ENCODE data around the gene TCEANC2.
"Not testable (repeated sequence)": the region's sequence is repeated elsewhere in the genome, so short reads cannot be mapped to it uniquely, and the experiment has no call there.

TCEANC2 gene
- 15.9 to 49.5 (median 31.3) reads per million in 4 donors for total RNA-seq

- DNase-seq: peak; percentile 93 to 99 (median 97)
Observed at GRCh38 chr1:54052934-54053744, at the start of gene TCEANC2, which contains the start of gene TMEM59. TCEANC2 (plus strand) TSS chr1:54053608; CDS start chr1:54054423, 815 bp downstream. TMEM59 (minus strand) TSS chr1:54053204; CDS start chr1:54053188, 16 bp downstream.

- DNase-seq: not testable (repeated sequence)
Observed at GRCh38 chr1:54003750-54004480, 49.5 kb upstream of the TCEANC2 start.

GRCh38 chr1:54004481-54005049, 48.8 kb upstream of the TCEANC2 start:
- DNase-seq: no peak

GRCh38 chr1:54006508-54006907, 46.9 kb upstream of the TCEANC2 start:
- no peak for DNase-seq

GRCh38 chr1:54007613-54008012, 45.8 kb upstream of the TCEANC2 start:
- no peak for DNase-seq

- DNase-seq: no peak
Observed at GRCh38 chr1:54008876-54009275, 44.5 kb upstream of the TCEANC2 start.

- no peak for DNase-seq
Observed at GRCh38 chr1:54009406-54009805, 44.0 kb upstream of the TCEANC2 start.

GRCh38 chr1:54010415-54011117, 42.8 kb upstream of the TCEANC2 start:
- no peak for DNase-seq

GRCh38 chr1:54011316-54012007, 41.9 kb upstream of the TCEANC2 start:
- DNase-seq: no peak

GRCh38 chr1:54012008-54012325, 41.4 kb upstream of the TCEANC2 start:
- no peak for DNase-seq

- no peak for DNase-seq
Observed at GRCh38 chr1:54012863-54013262, 40.5 kb upstream of the TCEANC2 start.

GRCh38 chr1:54013393-54014008, 39.9 kb upstream of the TCEANC2 start:
- DNase-seq: no peak

- no peak for DNase-seq
Observed at GRCh38 chr1:54014009-54014629, 39.3 kb upstream of the TCEANC2 start.

- no peak for DNase-seq
Observed at GRCh38 chr1:54016343-54017282, 36.8 kb upstream of the TCEANC2 start.

GRCh38 chr1:54017979-54018378, 35.4 kb upstream of the TCEANC2 start, which contains the start of gene LDLRAD1:
LDLRAD1 (minus strand) TSS chr1:54018186; CDS start chr1:54018112, 74 bp downstream.
- DNase-seq: no peak

GRCh38 chr1:54018635-54019034, 34.8 kb upstream of the TCEANC2 start:
- DNase-seq: no peak

- DNase-seq: not testable (repeated sequence)
Observed at GRCh38 chr1:54019562-54020176, 33.7 kb upstream of the TCEANC2 start.

GRCh38 chr1:54024358-54024757, 29.1 kb upstream of the TCEANC2 start:
- no peak for DNase-seq

- DNase-seq: not testable (repeated sequence)
Observed at GRCh38 chr1:54024811-54025210, 28.6 kb upstream of the TCEANC2 start.

- no peak for DNase-seq
Observed at GRCh38 chr1:54027848-54028247, 25.6 kb upstream of the TCEANC2 start.
